HG03097 (cell line): ENCODE results near the gene CCDC9.
"Not testable (repeated sequence)": the region's sequence is repeated elsewhere in the genome, so short reads cannot be mapped to it uniquely, and the experiment has no call there.

ENCODE experiments used
- ATAC-seq: cut with Tn5 transposase; IDR thresholded peaks from one replicate; pipeline ENCODE4 v1.9.1; 2021; ENCODE audit not compliant: unreplicated experiment, low FRiP score

CCDC9 gene

DNA sequence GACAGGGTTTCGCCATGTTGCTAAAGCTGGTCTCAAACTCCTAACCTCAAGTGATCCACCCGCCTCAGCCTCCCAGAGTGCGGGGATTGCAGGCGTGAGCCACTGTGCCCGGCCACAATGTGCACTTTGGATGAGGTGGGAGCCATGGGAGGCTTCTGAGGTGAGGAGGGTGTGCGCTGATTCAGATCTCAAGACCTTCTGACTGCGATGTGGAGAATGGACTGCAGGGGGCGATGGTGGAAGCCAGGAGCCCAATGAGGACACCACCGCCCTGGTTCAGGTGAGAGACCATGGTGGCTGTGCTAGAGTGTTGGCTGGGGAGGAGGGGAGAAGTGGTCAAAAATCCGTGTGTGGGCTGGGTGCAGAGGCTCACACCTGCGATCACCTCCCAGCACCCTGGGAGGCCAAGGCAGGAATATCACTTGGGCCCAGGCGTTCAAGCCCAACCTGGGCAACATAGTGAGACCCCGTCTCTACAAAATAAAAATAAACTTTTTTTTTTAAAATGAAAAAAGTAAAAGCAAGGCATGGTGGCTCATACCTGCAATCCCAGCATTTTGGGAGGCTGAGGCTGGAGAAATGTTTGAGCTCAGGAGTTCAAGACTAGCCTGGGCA lies 24.0 kb downstream of the CCDC9 start:
- no peak for ATAC-seq

DNA sequence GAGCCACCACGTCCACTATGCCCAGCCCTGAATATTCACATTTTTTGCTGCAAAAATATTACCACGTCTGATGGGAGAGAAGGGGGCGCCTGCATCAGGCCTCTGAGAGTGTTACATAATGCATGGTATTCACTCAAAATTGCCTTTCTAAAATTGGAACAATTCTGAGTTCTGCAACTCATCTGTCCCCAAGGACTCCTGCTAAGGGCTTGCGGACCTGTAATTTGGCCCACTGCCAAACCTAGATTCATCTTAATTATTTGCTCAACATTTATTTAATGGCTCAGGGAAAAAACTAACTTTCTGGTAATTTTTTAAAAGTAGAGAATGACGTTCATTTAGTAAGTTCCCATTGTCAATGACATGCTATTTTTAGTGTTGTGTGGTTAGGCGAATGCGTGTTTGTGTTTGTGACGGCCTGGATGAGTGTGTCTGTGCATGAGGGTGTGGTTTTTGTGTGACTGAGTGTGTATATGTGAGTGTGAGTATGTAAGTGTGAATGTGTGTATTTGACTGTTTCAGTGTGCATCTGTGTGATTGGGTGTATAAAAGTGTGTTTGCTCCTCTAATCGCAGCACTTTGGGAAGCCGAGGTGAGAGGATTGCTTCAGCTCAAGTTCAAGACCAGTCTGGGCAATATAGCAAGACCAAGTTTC lies 27.2 kb downstream of the CCDC9 start:
- ATAC-seq: no peak

DNA sequence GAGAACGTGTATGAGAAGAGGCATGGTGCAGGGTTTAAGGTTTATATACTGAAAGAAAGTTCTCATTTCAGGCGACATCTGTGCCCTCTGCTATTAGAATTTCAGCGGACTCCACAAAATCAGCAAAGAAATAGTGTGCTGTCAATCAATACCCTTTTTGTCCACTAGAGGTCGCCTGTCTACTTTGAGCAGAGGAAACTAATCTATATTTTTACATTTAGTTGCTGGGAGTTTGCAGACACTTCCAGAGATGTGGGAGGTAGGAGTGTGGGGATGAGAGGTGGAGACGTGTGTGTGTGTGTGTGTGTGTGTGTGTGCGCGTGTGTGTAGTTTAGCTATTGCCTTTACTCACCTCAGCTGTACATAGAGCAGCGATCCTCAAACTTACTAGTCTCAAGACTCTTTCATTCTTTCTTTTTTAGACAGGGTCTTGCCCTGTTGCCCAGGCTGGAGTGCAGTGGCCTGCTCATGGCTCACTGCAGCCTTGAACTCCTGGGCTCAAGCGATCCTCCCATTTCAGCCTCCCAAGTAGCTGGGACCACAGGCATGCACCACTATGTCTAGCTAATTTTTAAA lies 28.1 kb downstream of the CCDC9 start:
- ATAC-seq: no peak

DNA sequence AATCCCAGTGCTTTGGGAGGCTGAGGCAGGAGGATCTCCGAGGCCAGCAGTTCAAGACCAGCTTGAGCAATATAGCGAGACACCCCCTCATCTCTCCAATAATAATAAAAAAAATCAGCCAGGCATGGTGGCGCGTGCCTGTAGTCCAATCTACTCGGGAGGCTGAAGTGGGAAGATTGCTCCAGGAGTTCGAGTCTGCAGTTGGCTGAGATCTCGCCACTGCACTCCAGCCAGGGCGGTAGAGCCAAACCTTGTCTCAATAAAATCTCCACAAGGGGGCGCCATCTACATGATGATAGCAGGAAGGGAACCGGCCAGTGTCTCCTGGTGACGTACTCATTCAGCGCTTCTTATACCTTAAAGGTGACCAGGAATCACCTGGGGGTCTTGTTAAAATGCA lies 39.7 kb downstream of the CCDC9 start:
- ATAC-seq: no peak

DNA sequence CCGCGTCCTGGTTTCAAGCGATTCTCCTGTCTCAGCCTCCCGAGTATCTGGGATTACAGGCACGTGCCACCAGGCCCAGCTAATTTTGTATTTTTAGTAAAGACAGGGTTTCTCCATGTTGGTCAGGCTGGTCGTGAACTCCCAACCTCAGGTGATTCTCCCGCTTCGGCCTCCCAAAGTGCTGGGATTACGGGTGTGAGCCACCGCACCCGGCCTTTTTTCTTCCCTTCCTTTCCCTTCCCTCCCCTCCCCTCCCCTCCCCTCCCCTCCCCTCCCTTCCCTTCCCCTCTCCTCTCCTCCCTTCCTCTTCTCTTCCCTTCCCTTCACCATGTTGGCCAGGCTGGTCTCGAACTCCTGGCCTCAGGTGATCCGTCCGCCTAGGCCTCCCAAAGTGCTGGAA lies 44.5 kb downstream of the CCDC9 start:
- not testable (repeated sequence) for ATAC-seq

DNA sequence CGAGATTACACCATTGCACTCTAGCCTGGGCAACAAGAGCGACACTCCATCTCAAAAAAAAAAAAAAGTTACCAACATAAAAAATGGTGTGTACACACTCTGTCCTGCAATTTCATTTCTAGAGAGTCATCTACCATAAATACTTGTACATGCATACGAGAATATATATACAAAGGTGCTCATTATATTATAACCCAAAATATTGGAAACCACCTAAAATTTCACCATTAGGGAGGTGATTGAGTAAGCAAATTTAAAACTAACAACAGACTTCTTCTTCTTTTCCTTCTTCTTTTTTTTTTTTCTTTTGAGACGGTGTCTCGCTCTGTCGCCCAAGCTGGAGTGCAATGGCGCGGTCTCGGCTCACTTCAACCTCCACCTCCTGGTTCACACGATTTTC lies 45.9 kb downstream of the CCDC9 start:
- no peak for ATAC-seq

DNA sequence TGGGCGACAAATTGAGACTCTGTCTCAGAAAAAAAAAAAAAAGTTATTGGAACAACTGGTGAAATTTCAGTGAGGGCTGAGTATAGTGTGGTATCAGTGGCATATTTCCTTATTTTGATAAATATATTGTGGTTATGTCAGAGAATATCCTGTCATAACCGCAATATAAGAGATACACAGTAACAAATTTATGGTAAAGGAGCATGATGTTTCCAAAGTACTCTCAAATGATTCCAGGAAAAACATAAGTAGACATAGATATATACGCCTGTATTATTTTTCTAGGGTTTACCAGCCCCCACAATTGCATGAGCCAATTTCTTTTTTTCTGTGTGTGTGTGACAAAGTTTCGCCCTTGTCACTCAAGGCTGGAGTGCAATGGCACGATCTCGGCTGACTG lies 47.6 kb downstream of the CCDC9 start:
- ATAC-seq: no peak

DNA sequence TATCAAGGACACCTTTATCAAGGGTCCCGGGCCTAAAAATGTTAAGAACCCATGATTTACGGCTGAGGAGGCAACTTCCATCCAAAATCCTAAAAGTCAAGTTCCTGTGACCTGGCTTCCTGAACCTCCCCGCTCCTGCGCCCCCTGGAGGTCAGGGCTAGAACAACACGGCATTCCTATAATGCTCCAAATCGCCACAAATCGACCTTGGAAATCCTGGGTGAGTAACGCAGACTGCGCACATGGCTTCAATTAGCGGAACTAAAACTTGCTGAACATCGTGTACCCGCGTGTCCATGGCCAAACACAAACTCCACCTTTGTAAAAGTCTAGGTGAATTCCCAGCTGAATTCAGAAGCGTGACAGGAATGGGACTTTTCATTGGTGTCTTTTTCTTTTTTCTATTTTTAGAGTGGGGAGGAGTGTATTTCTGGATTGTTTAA lies 49.0 kb downstream of the CCDC9 start:
- ATAC-seq: no peak

DNA sequence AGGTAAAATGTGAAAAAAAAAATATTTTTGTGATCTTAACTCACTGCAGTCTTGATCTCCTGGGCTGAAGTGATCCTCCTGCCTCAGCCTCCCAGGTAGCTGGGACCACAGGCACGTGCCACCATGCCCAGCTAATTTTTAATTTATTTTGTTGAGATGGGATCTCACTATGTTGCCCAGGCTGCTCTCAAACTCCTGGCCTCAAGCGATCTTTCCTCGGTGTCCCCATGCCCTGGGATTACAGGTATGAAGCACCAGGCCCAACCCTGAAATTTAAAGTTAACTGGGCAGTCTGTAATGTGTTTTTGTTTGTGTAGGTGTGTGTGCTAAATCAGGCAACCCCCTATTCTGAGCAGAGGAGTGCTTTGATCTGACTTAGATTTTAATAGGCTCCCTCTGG lies 50.0 kb downstream of the CCDC9 start:
- ATAC-seq: no peak

DNA sequence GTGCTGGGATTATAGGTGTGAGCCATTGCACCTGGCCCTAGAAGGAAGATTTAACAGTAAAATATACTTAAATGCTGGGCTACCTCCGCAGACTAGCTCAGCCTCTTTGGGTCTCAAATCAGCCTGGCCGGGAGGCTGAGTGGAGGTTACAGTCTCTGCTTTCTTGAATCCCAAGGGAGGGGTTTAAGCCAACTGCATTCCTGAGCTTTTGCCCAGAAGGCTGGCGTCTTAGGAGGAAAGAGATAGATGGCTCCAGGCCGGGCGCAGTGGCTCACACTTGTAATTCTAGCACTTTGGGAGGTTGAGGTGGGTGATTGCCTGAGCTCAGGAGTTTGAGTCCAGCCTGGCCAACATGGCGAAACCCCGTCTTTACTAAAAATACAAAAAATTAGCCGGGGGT lies 52.7 kb downstream of the CCDC9 start:
- no peak for ATAC-seq

DNA sequence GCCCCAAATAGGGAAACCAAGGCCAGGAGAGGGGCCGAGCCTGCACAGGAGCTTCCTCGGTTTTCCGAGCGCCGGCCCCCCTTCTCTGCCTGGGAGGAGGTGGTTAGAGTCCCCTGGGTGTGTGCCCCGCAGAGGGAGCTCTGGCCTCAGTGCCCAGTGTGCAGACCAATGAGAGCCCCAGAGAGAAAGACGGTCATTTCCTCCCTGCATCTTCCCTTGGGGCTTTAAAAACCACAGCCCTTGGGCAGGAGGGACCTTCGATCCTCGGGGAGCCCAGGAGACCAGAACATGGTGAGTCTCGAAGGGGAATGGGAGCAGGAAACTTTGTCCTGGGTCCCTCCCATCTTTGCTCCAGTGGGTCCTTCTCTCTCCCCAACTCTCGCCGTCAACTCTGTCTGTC lies 53.3 kb downstream of the CCDC9 start, which contains the start of gene C5AR1:
Gene C5AR1 (plus strand): TSS at position 254 of the 400 bp plus-strand sequence. CDS start 35 bp downstream, at position 289.
- ATAC-seq: no peak

DNA sequence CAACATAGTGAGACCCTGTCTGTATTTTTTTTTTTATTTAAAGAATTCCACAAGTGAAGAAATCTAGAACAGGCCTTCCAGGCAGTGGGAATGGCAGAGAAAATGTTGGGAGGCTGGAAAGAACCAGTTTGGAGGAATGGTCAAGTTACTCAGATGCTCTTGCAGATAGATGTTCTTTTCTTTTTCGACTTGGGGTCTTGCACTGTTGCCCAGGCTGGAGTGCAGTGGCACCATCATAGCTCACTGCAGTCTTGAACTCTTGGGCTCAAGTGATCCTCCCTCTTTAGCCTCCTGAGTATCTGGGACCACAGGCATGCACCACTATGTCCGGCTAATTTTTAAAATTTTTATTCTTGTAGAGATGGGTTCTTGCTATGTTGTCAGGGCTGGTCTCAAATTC lies 54.0 kb downstream of the CCDC9 start:
- no peak for ATAC-seq

DNA sequence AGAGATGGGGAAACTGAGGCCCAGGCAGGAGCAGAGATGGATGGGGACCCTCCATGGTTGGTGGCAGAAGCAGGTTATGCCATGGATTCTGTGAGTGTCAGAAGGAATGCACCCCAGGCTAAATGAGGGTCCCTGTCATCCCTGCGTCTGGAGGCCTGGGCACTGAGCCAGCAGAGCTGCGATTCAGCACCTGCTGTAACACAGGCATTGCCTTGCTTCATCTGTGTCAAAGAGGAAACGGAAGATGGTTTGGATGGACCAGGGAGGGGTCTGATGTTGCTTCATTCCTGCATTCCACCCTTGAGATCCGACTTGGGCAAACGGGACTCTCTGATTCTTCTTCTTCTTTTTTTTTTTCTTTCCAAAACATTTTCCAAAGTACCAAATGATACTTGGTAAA lies 54.5 kb downstream of the CCDC9 start:
- no peak for ATAC-seq

DNA sequence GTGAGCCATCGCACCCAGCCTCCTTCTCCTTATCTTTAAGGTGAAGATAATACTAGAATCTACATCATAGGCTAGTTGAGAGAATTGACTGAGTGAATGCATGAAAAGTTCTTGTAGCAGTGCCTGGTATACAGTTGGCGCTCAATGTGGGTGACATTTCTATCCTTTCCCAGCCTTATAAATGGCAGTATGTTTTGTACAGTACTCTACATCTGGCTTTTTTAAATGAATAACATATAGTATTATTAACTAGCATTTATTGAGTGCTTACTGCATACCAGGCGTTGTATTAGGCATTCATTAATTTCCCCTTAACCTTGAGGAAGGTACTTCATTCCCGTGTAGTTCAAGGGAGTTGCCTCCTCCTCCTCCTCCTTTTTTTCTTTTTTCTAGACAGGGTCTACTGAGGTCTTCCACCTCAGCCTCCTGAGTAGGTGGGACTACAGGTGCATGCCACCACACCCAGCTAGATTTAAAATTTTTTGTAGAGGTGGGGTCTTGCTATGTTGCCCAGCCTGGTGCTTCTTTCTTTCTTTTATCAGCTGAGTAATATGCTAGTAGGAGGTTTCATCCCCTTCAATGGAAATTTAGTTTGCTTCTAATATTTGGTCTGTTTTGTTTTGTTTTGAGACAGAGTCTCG lies 56.2 kb downstream of the CCDC9 start:
- no peak for ATAC-seq

DNA sequence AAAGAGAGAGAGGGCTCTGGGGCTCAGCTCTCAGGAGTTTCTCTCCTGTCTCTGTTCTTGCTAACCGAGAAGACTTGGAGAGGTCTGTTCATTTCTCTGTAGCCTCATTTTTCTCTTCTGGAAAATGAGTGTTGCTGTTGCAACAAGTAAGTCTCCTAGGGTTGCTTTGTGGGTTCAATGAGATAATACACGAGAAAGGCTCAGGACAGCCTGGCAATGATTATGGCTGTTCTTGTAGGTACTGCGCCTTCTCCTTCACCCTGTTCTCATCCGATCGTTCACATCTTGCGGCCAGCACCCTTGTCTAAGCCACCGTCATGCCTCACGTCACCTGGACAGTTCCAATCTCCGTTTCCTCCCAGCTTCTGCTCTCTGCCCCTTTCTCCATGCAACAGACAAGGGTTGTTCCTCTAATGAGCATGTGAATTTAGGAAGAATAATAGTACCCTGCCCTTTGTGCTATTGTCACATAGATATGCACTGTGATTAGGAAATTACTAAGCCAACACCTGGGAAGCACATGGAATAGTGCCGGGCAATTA lies 57.5 kb downstream of the CCDC9 start:
- ATAC-seq: no peak

DNA sequence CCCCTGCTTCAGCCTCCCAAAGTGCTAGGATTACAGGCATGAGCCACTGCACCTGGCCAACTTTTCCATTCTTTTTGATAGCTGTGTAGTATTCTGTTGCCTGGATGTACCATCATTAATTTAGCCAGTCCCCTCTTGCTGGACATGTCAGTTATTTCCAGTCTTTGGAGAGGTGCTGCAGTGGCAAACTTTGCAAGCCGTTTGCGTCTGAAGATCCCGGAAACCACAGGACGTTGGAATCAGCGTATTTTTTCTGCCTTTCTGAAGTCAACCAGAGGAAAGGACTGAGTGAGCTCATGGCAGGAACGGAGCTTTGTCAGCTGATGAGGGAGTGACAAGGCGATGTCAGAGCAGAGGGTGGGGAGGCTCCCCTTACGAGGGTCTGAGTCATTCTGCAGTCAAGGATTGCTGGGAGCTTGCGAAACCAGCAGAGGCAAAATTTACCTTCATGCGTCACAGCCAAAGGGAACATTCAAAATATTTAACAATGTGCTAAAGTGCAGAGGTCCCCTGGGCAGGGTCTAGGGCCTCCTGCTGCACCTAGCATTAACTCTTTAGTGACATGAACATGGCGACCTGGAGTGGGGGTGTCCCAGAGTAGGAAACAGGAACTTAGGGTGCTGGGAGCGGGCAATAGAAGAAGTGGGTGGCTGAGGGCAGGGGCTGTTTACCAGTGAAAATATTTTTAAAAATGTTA lies 58.9 kb downstream of the CCDC9 start:
- ATAC-seq: no peak

DNA sequence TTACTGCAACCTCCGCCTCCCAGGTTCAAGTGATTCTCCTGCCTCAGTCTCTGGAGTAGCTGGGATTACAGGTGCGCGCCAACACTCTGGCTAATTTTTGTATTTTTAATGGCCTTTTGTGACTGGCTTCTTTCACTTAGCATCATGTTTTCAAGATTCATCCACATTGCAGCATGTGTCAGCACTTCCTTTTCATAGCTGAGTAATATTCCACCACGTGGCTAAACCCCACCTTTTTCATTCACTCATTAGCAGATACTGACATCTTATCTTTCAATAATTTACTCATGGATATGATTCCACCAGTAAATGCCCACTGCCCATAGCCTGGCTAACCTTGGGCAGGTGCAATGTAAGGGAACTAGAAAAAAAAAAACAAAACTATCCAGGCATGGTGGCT lies 60.2 kb downstream of the CCDC9 start:
- no peak for ATAC-seq

DNA sequence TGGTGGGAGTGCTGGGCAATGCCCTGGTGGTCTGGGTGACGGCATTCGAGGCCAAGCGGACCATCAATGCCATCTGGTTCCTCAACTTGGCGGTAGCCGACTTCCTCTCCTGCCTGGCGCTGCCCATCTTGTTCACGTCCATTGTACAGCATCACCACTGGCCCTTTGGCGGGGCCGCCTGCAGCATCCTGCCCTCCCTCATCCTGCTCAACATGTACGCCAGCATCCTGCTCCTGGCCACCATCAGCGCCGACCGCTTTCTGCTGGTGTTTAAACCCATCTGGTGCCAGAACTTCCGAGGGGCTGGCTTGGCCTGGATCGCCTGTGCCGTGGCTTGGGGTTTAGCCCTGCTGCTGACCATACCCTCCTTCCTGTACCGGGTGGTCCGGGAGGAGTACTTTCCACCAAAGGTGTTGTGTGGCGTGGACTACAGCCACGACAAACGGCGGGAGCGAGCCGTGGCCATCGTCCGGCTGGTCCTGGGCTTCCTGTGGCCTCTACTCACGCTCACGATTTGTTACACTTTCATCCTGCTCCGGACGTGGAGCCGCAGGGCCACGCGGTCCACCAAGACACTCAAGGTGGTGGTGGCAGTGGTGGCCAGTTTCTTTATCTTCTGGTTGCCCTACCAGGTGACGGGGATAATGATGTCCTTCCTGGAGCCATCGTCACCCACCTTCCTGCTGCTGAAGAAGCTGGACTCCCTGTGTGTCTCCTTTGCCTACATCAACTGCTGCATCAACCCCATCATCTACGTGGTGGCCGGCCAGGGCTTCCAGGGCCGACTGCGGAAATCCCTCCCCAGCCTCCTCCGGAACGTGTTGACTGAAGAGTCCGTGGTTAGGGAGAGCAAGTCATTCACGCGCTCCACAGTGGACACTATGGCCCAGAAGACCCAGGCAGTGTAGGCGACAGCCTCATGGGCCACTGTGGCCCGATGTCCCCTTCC lies 63.9 kb downstream of the CCDC9 start:
- ATAC-seq: no peak
